Breast epithelium (tissue), 3 donors: ENCODE measurements around the gene PTBP1.

Experiments
- POLR2A ChIP-seq: fragments of 450-650 bp; IDR thresholded peaks from one replicate; pipeline ENCODE4 v1.6.1; 2016; ENCODE audit warnings: antibody characterized with exemption, mild to moderate bottlenecking, moderate library complexity
- POLR2AphosphoS5 ChIP-seq, 3 donors: sonication (generic); formaldehyde crosslinking; IDR thresholded peaks; one replicate each; pipeline ENCODE4 v1.6.1; 2017; ENCODE audit warnings: antibody characterized with exemption in 3 of 3
- TF ChIP-seq, protein P1 (sequence below), 3 donors: fragments of 450-650 bp; IDR thresholded peaks; one replicate each; pipeline ENCODE4 v1.5.1; 2016 to 2017; ENCODE audit warnings: antibody characterized with exemption in 3 of 3, mild to moderate bottlenecking in 3 of 3, moderate library complexity in 3 of 3

- TF ChIP-seq, protein P1, sequence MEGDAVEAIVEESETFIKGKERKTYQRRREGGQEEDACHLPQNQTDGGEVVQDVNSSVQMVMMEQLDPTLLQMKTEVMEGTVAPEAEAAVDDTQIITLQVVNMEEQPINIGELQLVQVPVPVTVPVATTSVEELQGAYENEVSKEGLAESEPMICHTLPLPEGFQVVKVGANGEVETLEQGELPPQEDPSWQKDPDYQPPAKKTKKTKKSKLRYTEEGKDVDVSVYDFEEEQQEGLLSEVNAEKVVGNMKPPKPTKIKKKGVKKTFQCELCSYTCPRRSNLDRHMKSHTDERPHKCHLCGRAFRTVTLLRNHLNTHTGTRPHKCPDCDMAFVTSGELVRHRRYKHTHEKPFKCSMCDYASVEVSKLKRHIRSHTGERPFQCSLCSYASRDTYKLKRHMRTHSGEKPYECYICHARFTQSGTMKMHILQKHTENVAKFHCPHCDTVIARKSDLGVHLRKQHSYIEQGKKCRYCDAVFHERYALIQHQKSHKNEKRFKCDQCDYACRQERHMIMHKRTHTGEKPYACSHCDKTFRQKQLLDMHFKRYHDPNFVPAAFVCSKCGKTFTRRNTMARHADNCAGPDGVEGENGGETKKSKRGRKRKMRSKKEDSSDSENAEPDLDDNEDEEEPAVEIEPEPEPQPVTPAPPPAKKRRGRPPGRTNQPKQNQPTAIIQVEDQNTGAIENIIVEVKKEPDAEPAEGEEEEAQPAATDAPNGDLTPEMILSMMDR (IDR thresholded peaks at IDR 0.05): no peak
- TF ChIP-seq POLR2AphosphoS5 (IDR thresholded peaks at IDR 0.05) (peak in 1 of 3 donors; percentile 7), POLR2A (no peak)
Observed at GRCh38 chr19:812049-812746, 14.9 kb downstream of the PTBP1 start.
